Measurements from ENCODE around the gene C6orf62. TPM values are rescaled to one million over a fixed set of nuclear protein-coding genes. Genes with fewer than 3 reads are reported as not detected.

C6orf62 gene
- polyA plus RNA-seq, 1 donor from 2014 or later, result 105 TPM

- no peak overlapping the region for H2AFZ ChIP-seq (ENCODE audit: low read depth, low read length)
- no peak overlapping the region for H3K4me2 ChIP-seq (ENCODE audit: low read length)
- H3K36me3 ChIP-seq (ENCODE audit: insufficient read depth, low read length), result no peaks in the 10 kb centered on the region
- H3K9me2 ChIP-seq (ENCODE audit: insufficient read depth, low read length), result no peaks in the 10 kb centered on the region
- H4K20me1 ChIP-seq (ENCODE audit: insufficient read depth), result no peaks in the 10 kb centered on the region
- H3K27me3 ChIP-seq (ENCODE audit: insufficient read depth, low read depth, low read length), result no peaks in the 10 kb centered on the region
- no peak overlapping the region for H3K9ac ChIP-seq (ENCODE audit: low read length)
- no peaks in the 10 kb centered on the region for H3F3A ChIP-seq (ENCODE audit: insufficient read depth, low read length, poor library complexity, severe bottlenecking)
- no peak overlapping the region for H3K27ac ChIP-seq (ENCODE audit: low read length)
- no peaks in the 10 kb centered on the region for H3K9me3 ChIP-seq (ENCODE audit: low read length)
- H3K79me2 ChIP-seq (replicated peaks; ENCODE audit: insufficient read depth, low read length), result no peaks in the 10 kb centered on the region
- H3K4me3 ChIP-seq (ENCODE audit: low read length), result no peak overlapping the region
- TF ChIP-seq MXI1 (conservative IDR thresholded peaks at IDR 0.05; ENCODE audit: poor library complexity, severe bottlenecking) (no peak), REST (IDR thresholded peaks at IDR 0.05; ENCODE audit: borderline replicate concordance) (no peak), SMC3 (conservative IDR thresholded peaks at IDR 0.05; ENCODE audit: poor library complexity) (no peak), EZH2 (IDR thresholded peaks at IDR 0.05; ENCODE audit: borderline replicate concordance, insufficient read depth, low read length, poor library complexity, severe bottlenecking) (no peak), EP300 (conservative IDR thresholded peaks at IDR 0.05; ENCODE audit: poor library complexity, severe bottlenecking) (no peak), POLR2AphosphoS5 (IDR thresholded peaks at IDR 0.05) (no peak), TAF1 (IDR thresholded peaks at IDR 0.05; ENCODE audit: low read depth) (no peak), CTCF (IDR thresholded peaks at IDR 0.05; ENCODE audit: poor library complexity, severe bottlenecking) (no peak), RAD21 (conservative IDR thresholded peaks at IDR 0.05) (no peak)
Measured at GRCh38 chr6:24690593-24690992, 28.4 kb downstream of the C6orf62 start.

- H3K79me2 ChIP-seq (replicated peaks; ENCODE audit: insufficient read depth, low read length), result no peaks in the 10 kb centered on the region
- no peaks in the 10 kb centered on the region for H3K36me3 ChIP-seq (ENCODE audit: insufficient read depth, low read length)
- no peak overlapping the region for H2AFZ ChIP-seq (ENCODE audit: low read depth, low read length)
- H3K4me3 ChIP-seq (ENCODE audit: low read length), result no peak overlapping the region
- H4K20me1 ChIP-seq (ENCODE audit: insufficient read depth), result no peaks in the 10 kb centered on the region
- no peaks in the 10 kb centered on the region for H3K27me3 ChIP-seq (ENCODE audit: insufficient read depth, low read depth, low read length)
- no peaks in the 10 kb centered on the region for H3K9me2 ChIP-seq (ENCODE audit: insufficient read depth, low read length)
- H3K9me3 ChIP-seq (ENCODE audit: low read length), result no peaks in the 10 kb centered on the region
- no peak overlapping the region for H3K4me2 ChIP-seq (ENCODE audit: low read length)
- no peak overlapping the region for H3K27ac ChIP-seq (ENCODE audit: low read length)
- H3K9ac ChIP-seq (ENCODE audit: low read length), result no peak overlapping the region
- TF ChIP-seq EP300 (conservative IDR thresholded peaks at IDR 0.05; ENCODE audit: poor library complexity, severe bottlenecking) (no peak), POLR2AphosphoS5 (IDR thresholded peaks at IDR 0.05) (no peak), EZH2 (IDR thresholded peaks at IDR 0.05; ENCODE audit: borderline replicate concordance, insufficient read depth, low read length, poor library complexity, severe bottlenecking) (no peak), TAF1 (IDR thresholded peaks at IDR 0.05; ENCODE audit: low read depth) (no peak), MXI1 (conservative IDR thresholded peaks at IDR 0.05; ENCODE audit: poor library complexity, severe bottlenecking) (no peak), RAD21 (conservative IDR thresholded peaks at IDR 0.05) (no peak), REST (IDR thresholded peaks at IDR 0.05; ENCODE audit: borderline replicate concordance) (no peak), SMC3 (conservative IDR thresholded peaks at IDR 0.05; ENCODE audit: poor library complexity) (no peak), CTCF (IDR thresholded peaks at IDR 0.05; ENCODE audit: poor library complexity, severe bottlenecking) (no peak)
- H3F3A ChIP-seq (ENCODE audit: insufficient read depth, low read length, poor library complexity, severe bottlenecking), result no peaks in the 10 kb centered on the region
Measured at GRCh38 chr6:24689964-24690363, 29.0 kb downstream of the C6orf62 start.
